ENCODE data around the gene USP9X.

USP9X gene, protein sequence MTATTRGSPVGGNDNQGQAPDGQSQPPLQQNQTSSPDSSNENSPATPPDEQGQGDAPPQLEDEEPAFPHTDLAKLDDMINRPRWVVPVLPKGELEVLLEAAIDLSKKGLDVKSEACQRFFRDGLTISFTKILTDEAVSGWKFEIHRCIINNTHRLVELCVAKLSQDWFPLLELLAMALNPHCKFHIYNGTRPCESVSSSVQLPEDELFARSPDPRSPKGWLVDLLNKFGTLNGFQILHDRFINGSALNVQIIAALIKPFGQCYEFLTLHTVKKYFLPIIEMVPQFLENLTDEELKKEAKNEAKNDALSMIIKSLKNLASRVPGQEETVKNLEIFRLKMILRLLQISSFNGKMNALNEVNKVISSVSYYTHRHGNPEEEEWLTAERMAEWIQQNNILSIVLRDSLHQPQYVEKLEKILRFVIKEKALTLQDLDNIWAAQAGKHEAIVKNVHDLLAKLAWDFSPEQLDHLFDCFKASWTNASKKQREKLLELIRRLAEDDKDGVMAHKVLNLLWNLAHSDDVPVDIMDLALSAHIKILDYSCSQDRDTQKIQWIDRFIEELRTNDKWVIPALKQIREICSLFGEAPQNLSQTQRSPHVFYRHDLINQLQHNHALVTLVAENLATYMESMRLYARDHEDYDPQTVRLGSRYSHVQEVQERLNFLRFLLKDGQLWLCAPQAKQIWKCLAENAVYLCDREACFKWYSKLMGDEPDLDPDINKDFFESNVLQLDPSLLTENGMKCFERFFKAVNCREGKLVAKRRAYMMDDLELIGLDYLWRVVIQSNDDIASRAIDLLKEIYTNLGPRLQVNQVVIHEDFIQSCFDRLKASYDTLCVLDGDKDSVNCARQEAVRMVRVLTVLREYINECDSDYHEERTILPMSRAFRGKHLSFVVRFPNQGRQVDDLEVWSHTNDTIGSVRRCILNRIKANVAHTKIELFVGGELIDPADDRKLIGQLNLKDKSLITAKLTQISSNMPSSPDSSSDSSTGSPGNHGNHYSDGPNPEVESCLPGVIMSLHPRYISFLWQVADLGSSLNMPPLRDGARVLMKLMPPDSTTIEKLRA (N-terminal part only)

DNA sequence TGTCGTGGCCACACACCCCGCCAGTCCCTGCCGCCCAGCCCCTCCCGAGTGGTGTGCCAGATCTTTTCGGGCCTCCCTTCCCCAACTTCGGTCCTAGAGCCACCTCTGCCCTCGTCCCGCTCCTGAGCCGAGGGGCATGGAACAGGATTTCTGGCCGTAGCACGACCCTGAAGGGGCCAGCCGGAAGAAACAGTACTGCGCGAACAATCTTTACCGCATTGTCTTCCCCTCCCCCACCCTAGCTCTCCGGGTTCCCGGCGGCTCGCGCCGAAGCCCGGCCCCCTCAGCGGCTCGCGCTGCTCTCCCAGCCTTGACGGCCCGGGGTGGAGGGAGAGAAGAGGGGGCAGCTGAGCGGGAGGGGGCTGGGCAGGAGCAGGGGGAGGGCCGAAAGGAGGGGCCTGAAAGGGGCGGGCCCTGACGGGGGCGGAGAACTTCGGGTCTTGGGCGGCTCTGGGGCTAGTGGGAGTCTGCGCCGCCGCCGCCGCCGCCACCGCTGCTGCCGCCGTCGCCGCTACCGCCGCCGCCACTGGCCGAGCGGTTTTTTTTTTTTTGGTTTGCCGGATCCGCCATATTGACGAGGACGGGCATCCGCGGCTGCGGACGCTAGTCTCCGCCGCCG is at the start of gene USP9X:
Gene USP9X, plus strand, starts transcription at position 553 of the 619 bp plus-strand sequence. CDS start 38,184 bp downstream, outside the sequence.
- TF ChIP-seq, protein P1, sequence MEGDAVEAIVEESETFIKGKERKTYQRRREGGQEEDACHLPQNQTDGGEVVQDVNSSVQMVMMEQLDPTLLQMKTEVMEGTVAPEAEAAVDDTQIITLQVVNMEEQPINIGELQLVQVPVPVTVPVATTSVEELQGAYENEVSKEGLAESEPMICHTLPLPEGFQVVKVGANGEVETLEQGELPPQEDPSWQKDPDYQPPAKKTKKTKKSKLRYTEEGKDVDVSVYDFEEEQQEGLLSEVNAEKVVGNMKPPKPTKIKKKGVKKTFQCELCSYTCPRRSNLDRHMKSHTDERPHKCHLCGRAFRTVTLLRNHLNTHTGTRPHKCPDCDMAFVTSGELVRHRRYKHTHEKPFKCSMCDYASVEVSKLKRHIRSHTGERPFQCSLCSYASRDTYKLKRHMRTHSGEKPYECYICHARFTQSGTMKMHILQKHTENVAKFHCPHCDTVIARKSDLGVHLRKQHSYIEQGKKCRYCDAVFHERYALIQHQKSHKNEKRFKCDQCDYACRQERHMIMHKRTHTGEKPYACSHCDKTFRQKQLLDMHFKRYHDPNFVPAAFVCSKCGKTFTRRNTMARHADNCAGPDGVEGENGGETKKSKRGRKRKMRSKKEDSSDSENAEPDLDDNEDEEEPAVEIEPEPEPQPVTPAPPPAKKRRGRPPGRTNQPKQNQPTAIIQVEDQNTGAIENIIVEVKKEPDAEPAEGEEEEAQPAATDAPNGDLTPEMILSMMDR (IDR thresholded peaks at IDR 0.05; ENCODE audit: borderline replicate concordance, insufficient read depth, low read depth, low read length): no peak
- H3K4me3 ChIP-seq (ENCODE audit: low read depth, low read length): peak within 1 kb of the TSS; percentile 95

DNA sequence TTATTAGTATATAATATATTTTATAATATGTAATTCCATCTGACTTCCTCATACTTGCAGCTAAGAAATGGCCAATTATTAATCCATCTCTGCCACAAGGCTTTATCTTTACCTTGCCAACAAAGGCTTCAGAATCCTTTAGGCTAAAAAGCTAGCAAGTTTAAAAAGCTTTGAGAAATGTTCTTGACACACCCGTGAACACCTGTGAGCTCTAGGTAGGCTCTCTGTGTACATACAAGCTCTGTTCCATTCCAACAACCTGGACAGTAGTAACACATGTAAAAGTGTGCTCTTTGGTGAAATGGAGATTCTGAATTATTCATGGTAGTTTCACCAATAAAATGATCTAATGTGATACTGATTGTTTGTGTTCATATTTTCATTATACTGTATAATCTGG is 49.7 kb upstream of the USP9X start:
- H3K4me3 ChIP-seq (ENCODE audit: low read depth, low read length): no peak overlapping the region
- TF ChIP-seq, protein P1 (IDR thresholded peaks at IDR 0.05; ENCODE audit: borderline replicate concordance, insufficient read depth, low read depth, low read length): no peak

DNA sequence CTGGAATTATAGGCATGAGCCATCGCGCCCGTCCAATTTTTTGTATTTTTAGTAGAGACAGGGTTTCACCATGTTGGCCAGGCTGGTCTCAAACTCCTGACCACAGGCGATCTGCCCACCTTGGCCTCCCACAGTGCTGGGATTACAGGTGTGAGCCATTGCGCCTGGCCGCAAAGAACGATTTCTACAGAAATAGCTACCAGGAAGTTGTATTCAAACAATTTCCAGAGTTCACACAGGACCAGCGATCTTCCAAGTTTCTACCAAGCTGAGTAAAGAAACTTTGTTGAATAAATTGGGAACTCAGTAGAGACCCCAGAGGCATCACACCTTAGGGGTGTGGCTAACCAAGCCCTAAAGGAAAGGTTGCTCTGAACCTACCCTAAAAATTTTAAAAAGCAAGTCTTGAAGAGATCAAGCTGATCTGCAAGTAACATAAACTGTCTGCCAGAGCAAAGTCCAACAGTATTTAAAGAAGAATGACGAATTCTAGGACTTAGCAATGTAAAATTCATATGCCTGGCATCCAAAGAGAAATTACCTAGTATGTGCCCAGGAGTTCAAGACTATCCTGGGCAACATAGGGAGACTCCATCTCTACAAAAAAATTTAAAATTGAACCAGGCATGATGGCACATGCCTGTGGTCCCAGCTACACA is 48.4 kb upstream of the USP9X start:
- H3K4me3 ChIP-seq (ENCODE audit: low read depth, low read length): no peak overlapping the region
- TF ChIP-seq, protein P1 (IDR thresholded peaks at IDR 0.05; ENCODE audit: borderline replicate concordance, insufficient read depth, low read depth, low read length): no peak

DNA sequence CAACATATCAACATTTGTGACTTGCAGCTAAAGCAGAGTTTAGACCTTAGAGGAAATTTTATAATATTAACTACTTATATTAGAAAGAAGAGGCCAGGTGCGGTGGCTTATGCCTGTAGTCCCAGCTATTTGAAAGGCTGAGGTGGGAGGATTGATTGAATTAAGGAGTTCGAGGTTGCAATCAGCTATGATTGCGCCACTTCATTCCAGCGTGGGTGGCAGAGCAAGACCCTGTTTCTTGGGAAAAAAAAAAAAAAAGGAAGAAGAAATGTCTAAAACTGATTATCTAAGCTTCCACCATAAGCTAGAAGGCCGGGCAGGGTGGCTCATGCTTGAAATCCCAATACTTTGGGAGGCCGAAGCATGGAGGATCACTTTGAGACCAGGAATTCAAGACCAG is 42.0 kb upstream of the USP9X start:
- H3K4me3 ChIP-seq (ENCODE audit: low read depth, low read length): no peak overlapping the region
- TF ChIP-seq, protein P1 (IDR thresholded peaks at IDR 0.05; ENCODE audit: borderline replicate concordance, insufficient read depth, low read depth, low read length): no peak

DNA sequence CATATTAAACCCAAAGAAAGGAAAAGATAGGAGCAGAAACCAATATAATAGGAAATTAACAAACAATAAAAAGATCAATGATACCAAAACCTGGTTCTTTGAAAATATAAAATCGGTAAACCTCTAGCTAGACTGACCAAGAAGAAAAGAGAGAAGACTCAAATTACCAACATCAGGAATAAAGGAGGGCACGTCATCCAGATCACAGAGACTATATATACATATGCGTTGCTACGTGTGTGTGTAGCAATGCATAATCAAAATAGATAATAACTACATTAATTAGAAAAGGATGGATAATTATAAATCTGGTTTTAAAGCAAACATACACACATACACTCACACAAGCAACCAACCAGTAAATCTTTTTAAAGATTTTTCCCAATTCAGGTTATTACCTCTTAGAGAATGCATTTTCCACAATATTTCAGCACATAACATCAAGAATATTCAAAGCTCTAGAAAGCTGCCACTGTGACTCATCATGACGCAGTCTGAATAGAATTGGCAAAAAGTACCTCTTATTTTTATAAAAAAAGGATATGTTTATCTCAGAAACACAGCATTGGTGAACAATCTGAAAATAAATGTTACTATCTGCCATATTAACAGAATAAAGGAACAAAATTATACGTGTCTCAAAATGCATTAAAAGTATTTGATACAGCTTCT is 41.4 kb upstream of the USP9X start:
- H3K4me3 ChIP-seq (ENCODE audit: low read depth, low read length): no peak overlapping the region
- TF ChIP-seq, protein P1 (IDR thresholded peaks at IDR 0.05; ENCODE audit: borderline replicate concordance, insufficient read depth, low read depth, low read length): no peak

Measured in GM12875 (cell line).